CD4-positive, alpha-beta T cell treated with Interleukin-6 at 100 ng/mL for 8 hours (primary cell): ENCODE results near the gene KCTD15.
"Not testable (repeated sequence)": the region's sequence is repeated elsewhere in the genome, so short reads cannot be mapped to it uniquely, and the experiment has no call there.

Experiments used
- DNase-seq: peaks from one replicate; pipeline ENCODE4 v3.0.0-alpha.2; 2020; ENCODE audit warnings: mixed read lengths, low spot score

The KCTD15 gene

DNA sequence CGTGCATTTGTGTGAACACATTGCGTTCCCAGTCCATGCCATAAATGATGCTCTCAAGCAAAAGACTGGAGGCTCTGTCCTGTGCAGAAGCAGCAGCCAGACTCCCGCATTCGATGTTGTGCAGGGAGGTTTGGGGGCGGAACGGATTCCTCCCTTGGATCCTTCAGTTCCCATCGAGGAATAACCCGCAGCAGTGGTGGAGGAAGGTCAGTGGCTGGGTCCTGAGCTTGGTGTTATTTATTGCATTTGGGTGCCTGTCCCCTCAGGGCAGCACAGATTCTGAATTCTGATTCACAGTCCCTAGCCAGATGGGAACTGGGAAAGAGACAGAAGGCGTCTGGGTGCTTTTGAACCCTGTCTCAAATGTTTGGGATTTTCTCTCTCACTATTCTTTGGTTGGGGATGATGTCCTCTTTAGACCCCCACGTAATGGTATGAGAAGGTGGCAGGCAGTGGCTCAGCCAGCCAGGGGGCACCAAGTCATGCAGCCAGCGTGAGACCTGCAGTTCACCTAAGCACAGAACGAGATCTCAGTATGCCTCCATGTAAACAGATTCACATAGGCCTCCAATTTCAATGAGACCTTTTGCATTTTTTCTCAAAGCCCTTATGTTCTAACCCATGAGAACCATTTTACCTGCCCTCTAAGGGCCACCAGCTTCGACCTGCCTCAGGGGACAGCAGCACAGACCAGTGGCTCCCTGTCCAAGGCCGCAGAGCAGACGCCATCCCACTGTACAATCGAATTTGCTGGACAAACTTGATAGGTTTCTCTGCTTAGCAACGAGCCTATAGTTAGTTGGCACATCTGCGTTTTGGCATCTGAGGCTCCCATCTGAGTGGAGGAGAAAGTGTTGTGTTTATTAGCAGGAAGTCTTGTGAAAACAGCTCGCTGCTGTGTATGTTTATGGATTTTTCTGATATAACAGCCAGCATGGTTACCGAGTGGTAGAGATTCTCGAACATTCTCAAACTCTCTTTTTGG, 17.8 kb downstream of the KCTD15 start:
- DNase-seq: no peak

DNA sequence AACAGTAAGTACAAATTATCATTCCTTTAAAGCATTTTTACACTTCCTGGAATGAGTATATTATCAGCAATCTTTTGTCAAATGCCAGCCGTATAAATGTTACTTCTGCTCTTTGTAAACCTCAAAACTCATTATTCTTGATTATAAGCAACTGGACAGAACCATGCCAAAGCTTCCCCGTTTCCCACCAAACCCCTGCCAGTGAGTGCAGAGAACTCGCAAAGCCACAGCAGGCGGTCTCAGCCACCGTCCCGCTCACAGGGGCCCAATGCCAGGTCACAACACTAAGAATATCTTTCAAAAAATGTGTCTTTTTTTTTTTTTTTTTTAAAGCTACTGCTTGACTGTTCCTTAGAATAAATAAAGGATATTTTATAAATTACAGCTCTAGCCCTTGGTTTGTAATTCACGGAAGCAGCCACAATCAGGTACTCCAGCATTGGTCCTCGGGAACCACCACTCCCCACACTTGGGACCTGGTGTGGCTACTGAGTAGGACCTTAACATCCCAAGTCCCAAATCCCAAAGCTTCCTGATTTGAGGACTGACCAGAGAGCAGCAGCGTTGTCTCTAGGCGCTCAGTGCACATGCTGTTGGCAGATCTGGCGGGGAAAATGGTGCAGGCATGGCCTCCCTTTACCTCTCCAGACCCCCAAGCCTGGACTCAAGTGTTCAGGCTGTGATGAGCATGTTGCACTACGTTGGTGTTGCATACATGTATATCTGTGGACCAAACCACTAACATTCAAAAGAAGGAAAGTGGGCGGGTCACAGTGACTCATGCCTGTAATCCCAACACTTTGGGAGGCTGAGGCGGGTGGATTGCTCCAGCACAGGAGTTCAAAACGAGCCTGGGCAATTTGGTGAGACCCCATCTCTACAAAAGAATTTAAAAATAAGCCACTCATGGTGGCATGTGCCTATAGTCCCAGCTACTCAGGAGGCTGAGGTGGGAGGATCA, 19.0 kb downstream of the KCTD15 start:
- no peak for DNase-seq

DNA sequence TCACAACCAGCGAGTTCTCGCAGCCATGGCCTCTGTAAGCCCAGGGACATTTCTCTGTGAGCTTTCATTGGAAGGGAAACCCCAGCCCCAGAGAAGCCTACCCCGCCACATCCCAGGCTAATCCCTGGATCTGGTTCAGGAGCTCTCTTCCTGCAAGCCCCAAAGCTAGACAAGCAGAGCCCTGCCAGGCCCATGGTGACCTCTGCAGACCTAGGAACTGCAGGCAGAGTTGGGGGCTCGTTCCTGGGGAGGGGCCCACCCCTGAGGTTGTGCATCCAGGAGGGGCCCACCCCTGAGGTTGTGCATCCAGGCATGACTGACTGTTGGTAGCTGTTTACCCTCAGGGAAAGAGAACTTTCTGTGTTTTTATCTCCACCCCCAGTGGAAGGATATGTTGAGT, 21.7 kb downstream of the KCTD15 start:
- no peak for DNase-seq

- not testable (repeated sequence) for DNase-seq
Observed at GRCh38 chr19:33819078-33819477, 22.4 kb downstream of the KCTD15 start.

DNA sequence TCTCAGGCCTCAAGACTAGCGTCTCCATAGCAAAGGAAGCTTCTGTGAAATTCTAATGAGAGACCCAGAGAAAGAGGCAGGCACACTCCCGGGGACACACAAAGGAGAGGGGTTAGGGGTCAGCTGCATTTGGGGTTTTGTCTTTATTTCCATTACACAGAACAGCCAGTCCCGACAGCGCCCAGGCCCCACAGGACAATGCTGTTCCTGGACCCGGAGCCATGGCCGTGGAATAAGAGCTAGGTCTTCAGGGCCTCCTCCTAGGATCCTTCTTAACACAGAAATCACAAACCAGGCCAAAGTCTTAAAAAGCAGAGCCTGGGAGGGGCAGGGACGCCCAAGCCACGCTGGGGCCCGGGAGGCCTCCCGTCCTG, 22.8 kb downstream of the KCTD15 start:
- no peak for DNase-seq

- DNase-seq: peak; percentile 59
Observed at GRCh38 chr19:33819880-33820781, 23.5 kb downstream of the KCTD15 start.

GRCh38 chr19:33821871-33822270, 25.2 kb downstream of the KCTD15 start:
- no peak for DNase-seq

- no peak for DNase-seq
Observed at GRCh38 chr19:33823341-33823740, 26.7 kb downstream of the KCTD15 start.

GRCh38 chr19:33825556-33825955, 28.9 kb downstream of the KCTD15 start:
- no peak for DNase-seq

DNA sequence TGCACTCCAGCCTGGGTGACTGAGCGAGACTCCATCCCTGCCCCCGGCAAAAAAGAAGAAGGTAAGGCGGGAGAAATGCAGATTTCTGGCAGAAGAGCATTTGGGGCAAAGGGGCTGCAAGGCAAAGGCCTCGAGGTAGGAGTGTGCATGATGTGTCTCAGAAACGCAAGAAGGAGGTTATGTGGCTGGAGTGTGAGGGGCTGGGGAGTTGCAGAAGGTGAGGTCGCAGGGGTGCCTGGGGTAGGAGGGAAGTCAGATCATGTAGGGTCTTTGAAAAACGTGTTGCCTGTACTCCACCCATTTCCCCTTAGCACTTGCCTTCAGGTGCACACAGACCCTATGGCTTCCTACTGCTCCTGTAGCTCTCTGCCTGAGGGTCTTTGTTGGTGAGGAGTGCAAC, 29.9 kb downstream of the KCTD15 start:
- DNase-seq: no peak

GRCh38 chr19:33828266-33829075, 31.8 kb downstream of the KCTD15 start:
- no peak for DNase-seq

GRCh38 chr19:33830264-33830663, 33.6 kb downstream of the KCTD15 start:
- DNase-seq: no peak

- DNase-seq: no peak
Observed at GRCh38 chr19:33831825-33832224, 35.2 kb downstream of the KCTD15 start.

DNA sequence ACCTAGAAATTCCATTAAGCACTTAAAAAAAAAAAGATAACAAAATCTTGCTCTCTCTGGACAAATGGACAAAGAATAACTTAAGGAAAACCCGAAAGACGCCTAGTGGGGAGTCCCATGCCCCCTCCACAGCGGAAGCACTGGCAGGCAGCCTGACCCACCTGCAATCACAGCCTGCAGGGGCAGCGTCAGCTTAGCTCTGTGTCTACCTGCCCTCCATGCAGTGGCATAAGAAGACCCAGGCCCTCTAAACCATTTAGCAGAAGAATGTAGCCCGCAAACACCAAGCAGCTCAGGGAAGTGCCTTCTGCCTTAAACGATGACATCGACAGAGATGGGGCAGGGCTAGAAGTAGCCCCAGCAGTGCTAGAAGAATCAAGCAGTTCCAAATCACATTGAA, 36.0 kb downstream of the KCTD15 start:
- DNase-seq: no peak

- DNase-seq: no peak
Observed at GRCh38 chr19:33840382-33840781, 43.7 kb downstream of the KCTD15 start.

DNA sequence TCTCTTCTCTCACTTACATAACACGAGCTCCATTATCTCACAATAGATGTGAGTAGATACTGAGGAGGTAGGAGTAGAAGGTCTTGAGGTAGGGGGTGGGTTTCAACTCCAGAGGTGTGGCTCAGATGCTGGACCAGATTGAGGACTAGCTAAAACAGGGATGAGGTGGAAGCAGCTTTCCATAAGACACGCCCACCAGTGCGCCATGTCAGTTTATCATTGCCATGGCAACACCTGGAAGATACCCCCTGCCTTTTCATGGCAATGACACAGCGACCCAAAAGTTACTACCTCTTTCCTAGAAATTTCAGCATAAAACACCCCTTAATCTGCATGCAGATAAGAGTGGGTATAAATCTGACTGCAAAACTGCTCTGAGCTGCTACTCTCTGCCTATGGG, 44.1 kb downstream of the KCTD15 start:
- no peak for DNase-seq

GRCh38 chr19:33841685-33842084, 45.0 kb downstream of the KCTD15 start:
- no peak for DNase-seq

DNA sequence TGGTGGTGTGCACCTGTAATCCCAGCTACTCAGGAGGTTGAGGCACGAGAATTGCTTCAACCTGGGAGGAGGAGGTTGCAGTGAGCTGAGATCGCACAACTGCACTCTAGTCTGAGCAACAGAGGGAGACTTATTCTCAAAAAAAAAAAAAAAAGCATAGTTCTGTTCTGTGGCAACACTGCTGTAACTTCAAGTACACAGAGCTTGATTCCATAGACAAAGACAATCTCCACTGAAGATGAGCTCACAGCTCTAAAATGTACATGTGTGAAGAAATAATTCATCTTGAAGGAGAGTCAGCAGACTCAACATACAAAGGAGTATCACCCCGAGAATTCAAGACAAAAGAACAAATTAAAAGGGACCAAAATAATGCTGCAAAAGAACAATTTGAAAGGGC, 47.8 kb downstream of the KCTD15 start:
- no peak for DNase-seq

GRCh38 chr19:33845498-33845897, 48.8 kb downstream of the KCTD15 start:
- DNase-seq: no peak

DNA sequence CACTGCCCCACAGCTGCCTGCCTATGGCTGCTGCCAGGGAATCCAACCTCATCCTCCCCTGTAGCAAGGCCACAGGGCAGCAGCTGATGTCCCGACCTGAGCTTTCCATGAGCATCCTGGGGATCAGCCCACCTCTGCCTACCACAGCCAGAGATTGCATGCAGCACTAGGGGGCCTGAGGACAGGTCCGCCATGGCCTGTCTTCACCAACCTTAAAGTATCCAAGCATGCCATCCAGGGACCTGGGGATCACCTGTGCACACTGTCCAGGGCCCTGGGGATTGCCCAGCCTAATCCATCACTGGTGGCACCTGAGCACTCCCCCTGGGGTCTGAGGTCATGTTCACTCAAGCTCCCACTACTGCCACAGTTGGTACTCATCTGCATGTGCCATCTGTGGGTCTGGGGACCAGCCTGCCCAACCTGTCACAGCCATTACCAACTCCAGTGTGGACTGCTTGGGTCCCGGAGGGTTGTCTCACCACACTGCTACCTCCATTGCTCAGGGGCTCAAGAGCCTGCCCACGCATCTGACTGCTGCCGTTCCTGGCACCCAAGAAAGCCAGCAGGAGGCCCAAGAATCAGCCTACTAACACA, 53.0 kb downstream of the KCTD15 start:
- no peak for DNase-seq
